Stimulated activated CD8-positive, alpha-beta memory T cell treated with anti-CD3 and anti-CD28 coated beads, Interleukin-7, amount 100 ng/mL, for 24 hours (primary cell): ENCODE data around the gene FOXP1.

ENCODE experiments used
- DNase-seq: peaks from one replicate; pipeline ENCODE4 v3.0.0-alpha.2; 2020; ENCODE audit warnings: low read depth

FOXP1 gene

GRCh38 chr3:71240034-71240433, 343.5 kb downstream of the FOXP1 start:
- DNase-seq, result no peak

- DNase-seq, result no peak
These were observed 345.2 kb downstream of the FOXP1 start for GRCh38 chr3:71238355-71238757.

GRCh38 chr3:71237672-71238071, 345.9 kb downstream of the FOXP1 start:
- DNase-seq, result no peak

- DNase-seq, result no peak
These were observed 347.7 kb downstream of the FOXP1 start for GRCh38 chr3:71235846-71236245.

GRCh38 chr3:71232895-71233294, 350.6 kb downstream of the FOXP1 start:
- DNase-seq, result no peak

GRCh38 chr3:71232175-71232679, 351.3 kb downstream of the FOXP1 start:
- DNase-seq, result no peak

- no peak for DNase-seq
These were observed 351.8 kb downstream of the FOXP1 start for GRCh38 chr3:71231680-71232079.

- no peak for DNase-seq
These were observed 353.4 kb downstream of the FOXP1 start for GRCh38 chr3:71229905-71230657.

- no peak for DNase-seq
These were observed 355.2 kb downstream of the FOXP1 start for GRCh38 chr3:71228156-71228866.

GRCh38 chr3:71227270-71227661, 356.3 kb downstream of the FOXP1 start:
- DNase-seq, result no peak

GRCh38 chr3:71226565-71227269, 356.8 kb downstream of the FOXP1 start:
- DNase-seq, result peak; percentile 75

GRCh38 chr3:71225951-71226564, 357.5 kb downstream of the FOXP1 start:
- no peak for DNase-seq

- DNase-seq, result no peak
These were observed 358.4 kb downstream of the FOXP1 start for GRCh38 chr3:71225002-71225684.

- no peak for DNase-seq
These were observed 363.5 kb downstream of the FOXP1 start for GRCh38 chr3:71219744-71220638.

- no peak for DNase-seq
These were observed 365.0 kb downstream of the FOXP1 start for GRCh38 chr3:71218508-71218907.

GRCh38 chr3:71217640-71218222, 365.8 kb downstream of the FOXP1 start:
- no peak for DNase-seq

GRCh38 chr3:71215351-71215750, 368.2 kb downstream of the FOXP1 start:
- no peak for DNase-seq

- no peak for DNase-seq
These were observed 368.7 kb downstream of the FOXP1 start for GRCh38 chr3:71214797-71215196.

GRCh38 chr3:71214016-71214415, 369.5 kb downstream of the FOXP1 start:
- no peak for DNase-seq

GRCh38 chr3:71211083-71211482, 372.4 kb downstream of the FOXP1 start:
- no peak for DNase-seq
